Ovary (tissue), 9 donors: ENCODE results near the gene TEFM. TPM values are rescaled to one million over a fixed set of nuclear protein-coding genes. Genes with fewer than 3 reads are reported as not detected.
"Not testable (repeated sequence)": the region's sequence is repeated elsewhere in the genome, so short reads cannot be mapped to it uniquely, and the experiment has no call there.

Experiments used
- DNase-seq, 5 donors: peaks; one replicate each; pipeline ENCODE4 v3.0.0-alpha.2; 2019 to 2020
- H3K27ac ChIP-seq, 2 donors: fragments of 200-600 bp; one replicate each; pipeline versions ENCODE4 v1.5.1 to v1.8.0; 2019 to 2022
- H3K27me3 ChIP-seq: fragments of 200-600 bp; one replicate; pipeline ENCODE4 v1.8.0; 2022
- H3K36me3 ChIP-seq: fragments of 200-600 bp; sonication (generic); one replicate; pipeline ENCODE4 v1.5.1; 2019
- H3K4me1 ChIP-seq: one replicate; pipeline ENCODE4 v1.8.1; 2013; ENCODE audit warnings: mild to moderate bottlenecking, moderate library complexity; ENCODE audit not compliant: insufficient read depth
- H3K4me3 ChIP-seq: fragments of 200-600 bp; sonication (generic); one replicate; pipeline ENCODE4 v1.5.1; 2017
- H3K9me3 ChIP-seq, 2 donors: fragments of 200-600 bp in 1 of 2; sonication (generic) in 1 of 2; one replicate each; pipeline versions ENCODE4 v1.5.1 to v1.8.1; 2013 to 2019; ENCODE audit warnings: mild to moderate bottlenecking in 1 of 2, moderate library complexity in 1 of 2
- EP300 ChIP-seq: sonication (generic); formaldehyde crosslinking; IDR thresholded peaks from one replicate; pipeline ENCODE4 v1.6.1; 2017; ENCODE audit warnings: antibody characterized with exemption
- POLR2A ChIP-seq: fragments of 450-650 bp; IDR thresholded peaks from one replicate; pipeline ENCODE4 v1.6.1; 2017; ENCODE audit warnings: antibody characterized with exemption, mild to moderate bottlenecking, moderate library complexity
- WGBS, 3 donors: extraction: QIAGEN DNeasy Blood & Tissue Kit in 1 of 3; methylation state at CpG; one replicate each; pipeline versions ENCODE4 v1.1.5 to v1.1.7; 2013 to 2017; 5-methylcytosine and 5-hydroxymethylcytosine counted together
- intact Hi-C, 4 donors: fragments of 100-400 bp; cut with DNase I; formaldehyde crosslinking; loops; one replicate each; pipeline versions ENCODE4 v1.11.0 to v1.15.1; 2022 to 2023
- polyA plus RNA-seq, 2 donors: library from polyadenylated mRNA; stranded (reverse); fragments of 200-250 nt in 1 of 2; fragments of 350-450 nt in 1 of 2; fragmentation: Illumina TruSeq in 1 of 2; extraction: RNeasy Lipid Tissue Mini Kit (QIAGEN cat#74804) in 1 of 2; gene quantifications; one replicate each; pipeline ENCODE4 v1.2.3, GENCODE V29; 2013 to 2014
- total RNA-seq, 7 donors: library from RNA; depleted of rRNA in 2 of 7; stranded (reverse); fragments of >200 nt in 2 of 7; fragmentation: NEBNext Ultra II Directional in 3 of 7; extraction: Animal tissue kit (Norgen Biotek cat#: 25700) in 3 of 7; gene quantifications; one replicate each; pipeline versions ENCODE4 v1.1.0 to v1.2.4, GENCODE V29; 2016 to 2023
- TF ChIP-seq, protein P1 (sequence below), 3 donors: fragments of 450-650 bp in 2 of 3; fragments of 200-600 bp in 1 of 3; IDR thresholded peaks; one replicate each; pipeline versions ENCODE4 v1.5.1 to v1.8.0; 2016 to 2022; ENCODE audit warnings: antibody characterized with exemption in 3 of 3, mild to moderate bottlenecking in 1 of 3
- donor health status: DM: no; HTN: no; CAD: no; lungs with moderate emphysema.
- donor health status: DM: no; HTN: no; CAD: no.
- donor health status: Bipolar disorder and iron deficiency.
- donor health status: DM: yes; HTN: yes; CAD: no.
- donor health status: DM: no; HTN: no; CAD: no.
- donor health status: DM: yes; HTN: yes; CAD: no.

TEFM gene
- total and polyA plus RNA-seq, 9 donors: 9.4 to 18.3 (median 13.3) TPM

DNA sequence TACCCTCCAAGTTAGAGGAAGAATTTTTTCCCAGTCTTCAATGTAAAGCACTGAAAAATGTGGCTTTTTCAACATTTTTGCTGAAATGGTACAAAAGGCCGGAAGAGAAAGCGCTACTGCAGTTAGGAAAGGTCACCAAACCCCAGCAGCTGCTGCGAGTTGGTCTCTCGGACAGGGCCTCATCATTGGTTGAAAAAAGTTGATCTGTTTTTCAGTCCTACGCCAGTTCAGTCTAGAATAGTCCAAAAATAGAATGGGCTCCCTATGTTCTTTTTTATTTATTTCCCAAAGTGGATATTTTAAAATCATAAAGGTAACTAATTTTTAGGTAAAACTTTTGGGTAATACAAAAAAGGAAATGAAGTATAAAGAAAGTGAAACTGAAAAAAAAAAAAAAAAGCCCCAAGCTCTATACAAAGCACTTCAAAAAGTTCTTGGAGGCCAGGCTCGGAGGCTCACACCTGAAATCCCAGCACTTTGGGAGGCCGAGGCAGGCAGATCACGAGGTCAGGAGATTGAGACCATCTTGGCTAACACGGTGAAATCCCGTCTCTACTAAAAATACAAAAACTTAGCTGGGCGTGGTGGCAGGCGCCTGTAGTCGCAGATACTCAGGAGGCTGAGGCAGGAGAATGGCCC lies 33.1 kb upstream of the TEFM start:
- WGBS, 3 donors: 74 to 83% (median 80%) methylated on average over 13 of the region's 13 CpGs
- Histone ChIP-seq H3K4me3 (no peak overlapping the region), H3K36me3 (no peaks in the 10 kb centered on the region), H3K27me3 (no peaks in the 10 kb centered on the region), H3K27ac (no peak overlapping the region), H3K4me1 (no peaks in the 10 kb centered on the region), H3K9me3 (no peaks in the 10 kb centered on the region)
- intact Hi-C loops: no loop called here
- no peak for TF ChIP-seq POLR2A
- TF ChIP-seq, protein P1, sequence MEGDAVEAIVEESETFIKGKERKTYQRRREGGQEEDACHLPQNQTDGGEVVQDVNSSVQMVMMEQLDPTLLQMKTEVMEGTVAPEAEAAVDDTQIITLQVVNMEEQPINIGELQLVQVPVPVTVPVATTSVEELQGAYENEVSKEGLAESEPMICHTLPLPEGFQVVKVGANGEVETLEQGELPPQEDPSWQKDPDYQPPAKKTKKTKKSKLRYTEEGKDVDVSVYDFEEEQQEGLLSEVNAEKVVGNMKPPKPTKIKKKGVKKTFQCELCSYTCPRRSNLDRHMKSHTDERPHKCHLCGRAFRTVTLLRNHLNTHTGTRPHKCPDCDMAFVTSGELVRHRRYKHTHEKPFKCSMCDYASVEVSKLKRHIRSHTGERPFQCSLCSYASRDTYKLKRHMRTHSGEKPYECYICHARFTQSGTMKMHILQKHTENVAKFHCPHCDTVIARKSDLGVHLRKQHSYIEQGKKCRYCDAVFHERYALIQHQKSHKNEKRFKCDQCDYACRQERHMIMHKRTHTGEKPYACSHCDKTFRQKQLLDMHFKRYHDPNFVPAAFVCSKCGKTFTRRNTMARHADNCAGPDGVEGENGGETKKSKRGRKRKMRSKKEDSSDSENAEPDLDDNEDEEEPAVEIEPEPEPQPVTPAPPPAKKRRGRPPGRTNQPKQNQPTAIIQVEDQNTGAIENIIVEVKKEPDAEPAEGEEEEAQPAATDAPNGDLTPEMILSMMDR (IDR thresholded peaks at IDR 0.05): no peak
- no peak for TF ChIP-seq EP300
- no peak for DNase-seq

DNA sequence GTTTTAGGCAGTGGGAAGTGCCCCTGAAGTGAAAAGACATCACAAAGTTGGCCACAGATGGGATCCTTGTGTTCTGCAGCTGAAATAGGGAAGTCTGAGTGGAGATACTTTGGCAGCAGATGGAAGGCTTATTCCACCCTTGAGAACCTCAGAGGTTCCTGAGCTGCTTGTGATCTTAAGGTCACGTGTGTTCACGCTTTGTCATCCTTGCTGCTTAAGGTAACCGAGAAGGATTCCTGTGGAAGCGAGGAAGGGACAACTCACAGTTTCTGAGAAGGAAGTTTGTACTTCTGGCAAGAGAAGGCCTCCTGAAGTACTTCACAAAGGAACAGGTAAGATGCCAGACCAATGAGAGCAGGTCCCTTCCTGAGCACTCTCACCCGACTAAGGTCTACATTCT lies 27.9 kb upstream of the TEFM start:
- no peak overlapping the region for H3K4me3 ChIP-seq
- no peak for DNase-seq
- H3K27ac ChIP-seq: no peak overlapping the region
- intact Hi-C loops: no loop called here
- no peaks in the 10 kb centered on the region for H3K36me3 ChIP-seq
- no peaks in the 10 kb centered on the region for H3K27me3 ChIP-seq
- H3K9me3 ChIP-seq: no peaks in the 10 kb centered on the region
- no peak for TF ChIP-seq EP300
- TF ChIP-seq POLR2A: no peak
- TF ChIP-seq, protein P1 (IDR thresholded peaks at IDR 0.05): no peak
- no peaks in the 10 kb centered on the region for H3K4me1 ChIP-seq
- 73 to 80% (median 78%) methylated on average over 5 of the region's 5 CpGs for WGBS, 3 donors

DNA sequence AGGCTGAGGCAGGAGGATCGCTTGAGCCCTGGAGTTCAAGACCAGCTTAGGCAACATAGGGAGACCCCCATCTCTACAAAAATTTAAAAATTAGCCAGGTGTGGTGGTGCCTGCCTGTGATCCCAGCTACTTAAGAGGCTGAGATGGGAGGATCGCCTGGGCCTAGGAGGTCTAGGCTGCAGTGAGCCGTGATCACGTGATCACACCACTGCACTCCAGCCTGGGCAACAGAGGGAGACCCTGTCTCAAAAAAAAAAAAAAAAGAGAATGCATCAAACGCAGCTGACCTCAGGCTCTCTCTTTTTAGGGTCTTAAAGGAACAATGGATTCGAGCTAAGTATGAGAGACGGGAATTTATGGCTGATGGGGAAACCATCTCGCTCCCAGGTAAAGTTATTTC lies 25.5 kb upstream of the TEFM start:
- H3K36me3 ChIP-seq, H3K9me3 ChIP-seq, H3K27me3 ChIP-seq, H3K4me3 ChIP-seq, H3K27ac ChIP-seq, H3K4me1 ChIP-seq, DNase-seq, intact Hi-C loops: not testable (repeated sequence)
- 89 to 90% (median 89%) methylated on average over 8 of the region's 8 CpGs for WGBS, 3 donors

DNA sequence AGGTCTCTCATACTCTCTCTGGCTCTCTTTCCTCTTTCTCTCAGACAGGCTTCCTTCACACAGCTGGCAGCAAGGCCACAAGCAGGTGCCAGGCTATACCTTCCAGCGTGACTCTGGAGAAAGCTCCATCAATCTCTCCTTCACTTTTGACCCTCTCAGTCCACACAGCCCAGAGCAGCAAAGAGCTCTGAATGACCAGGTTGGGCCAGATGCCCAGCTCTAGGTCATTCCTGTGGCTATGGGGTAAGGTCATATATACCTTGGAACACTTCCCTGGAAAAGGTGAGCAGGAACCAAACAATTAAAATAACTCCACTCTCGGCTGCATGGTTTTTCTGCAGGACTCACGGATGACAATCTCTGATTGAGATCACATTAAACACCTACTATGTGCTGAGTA lies 24.5 kb upstream of the TEFM start:
- Histone ChIP-seq H3K27ac (no peak overlapping the region), H3K4me1 (no peaks in the 10 kb centered on the region), H3K36me3 (no peaks in the 10 kb centered on the region), H3K4me3 (no peak overlapping the region), H3K9me3 (no peaks in the 10 kb centered on the region), H3K27me3 (no peaks in the 10 kb centered on the region)
- TF ChIP-seq, protein P1 (IDR thresholded peaks at IDR 0.05): no peak
- TF ChIP-seq EP300 (no peak), POLR2A (no peak)
- WGBS, 3 donors: 77 to 81% (median 77%) methylated on average over 3 of the region's 3 CpGs
- DNase-seq: no peak
- intact Hi-C loops: no loop called here

DNA sequence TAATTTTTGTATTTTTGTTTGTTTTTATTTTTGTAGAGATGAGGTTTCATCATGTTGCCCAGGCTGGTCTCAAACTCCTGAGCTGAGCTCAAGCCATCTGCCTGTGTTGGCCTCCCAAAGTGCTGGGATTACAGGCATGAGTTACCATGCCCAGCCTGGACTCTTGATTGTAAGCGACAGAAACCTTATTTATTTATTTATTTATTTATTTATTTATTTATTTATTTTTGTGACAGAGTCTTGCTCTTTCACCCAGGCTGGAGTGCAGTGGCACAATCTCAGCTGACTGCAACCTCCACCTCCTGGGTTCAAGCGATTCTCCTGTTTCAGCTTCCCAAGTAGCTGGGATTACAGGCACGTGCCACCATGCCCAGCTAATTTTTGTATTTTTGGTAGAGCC lies 23.8 kb upstream of the TEFM start:
- H3K27ac ChIP-seq, H3K9me3 ChIP-seq, H3K36me3 ChIP-seq, DNase-seq, H3K27me3 ChIP-seq, H3K4me1 ChIP-seq, H3K4me3 ChIP-seq, intact Hi-C loops: not testable (repeated sequence)
- 91 to 98% (median 93%) methylated on average over 3 of the region's 3 CpGs for WGBS, 3 donors
